HG02840 (cell line): Measurements from ENCODE around the gene FHAD1.

Experiments used
- ATAC-seq: cut with Tn5 transposase; IDR thresholded peaks from one replicate; pipeline ENCODE4 v1.9.1; 2021; ENCODE audit warnings: mild to moderate bottlenecking, moderate library complexity, moderate number of reproducible peaks; ENCODE audit not compliant: unreplicated experiment, low FRiP score

FHAD1 gene

DNA sequence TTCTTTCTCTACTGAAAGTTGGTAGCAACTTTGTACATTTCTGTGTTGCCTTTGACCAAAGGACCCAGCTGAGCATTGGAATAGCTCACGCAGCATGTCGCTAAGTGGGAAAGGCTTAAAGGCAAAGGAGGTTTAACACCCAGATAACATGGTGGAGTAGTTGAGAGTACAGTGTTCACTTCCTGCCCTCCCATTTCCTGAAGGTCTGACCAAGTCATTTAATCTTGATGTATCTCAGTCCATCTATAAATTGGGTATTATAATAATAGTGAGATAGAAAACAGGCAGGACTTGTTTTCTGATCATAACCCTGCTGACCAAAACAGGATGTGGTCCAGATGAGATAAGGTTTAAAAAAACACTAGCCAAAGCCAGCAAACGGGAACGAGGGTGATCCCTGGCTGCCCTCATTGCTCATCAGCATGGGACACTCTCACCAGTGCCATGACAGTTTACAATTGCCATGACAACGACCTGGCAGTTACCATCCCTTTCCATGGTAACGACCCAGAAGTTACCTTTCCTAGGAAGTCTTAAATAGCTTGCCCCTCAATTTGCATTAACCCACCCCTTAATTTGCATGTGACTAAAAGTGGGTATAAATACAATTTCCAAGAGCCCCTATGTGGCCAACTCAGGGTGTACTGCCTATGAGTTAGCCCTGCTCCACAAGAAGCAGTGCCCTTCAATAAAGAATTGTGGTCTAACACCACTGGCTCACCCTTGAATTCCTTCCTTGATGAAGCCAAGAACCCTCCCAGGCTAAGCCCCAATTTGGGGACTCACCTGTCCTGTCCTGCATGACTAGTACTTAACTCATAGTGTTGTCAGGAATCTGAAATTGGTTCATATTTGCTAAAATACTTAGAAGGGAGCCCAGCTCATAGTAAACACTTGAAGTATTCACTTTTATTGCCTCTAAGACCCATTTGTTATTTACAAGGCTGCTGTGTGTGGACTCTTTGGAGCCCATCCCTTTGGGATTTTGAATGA lies 28.4 kb upstream of the FHAD1 start:
- ATAC-seq: no peak

DNA sequence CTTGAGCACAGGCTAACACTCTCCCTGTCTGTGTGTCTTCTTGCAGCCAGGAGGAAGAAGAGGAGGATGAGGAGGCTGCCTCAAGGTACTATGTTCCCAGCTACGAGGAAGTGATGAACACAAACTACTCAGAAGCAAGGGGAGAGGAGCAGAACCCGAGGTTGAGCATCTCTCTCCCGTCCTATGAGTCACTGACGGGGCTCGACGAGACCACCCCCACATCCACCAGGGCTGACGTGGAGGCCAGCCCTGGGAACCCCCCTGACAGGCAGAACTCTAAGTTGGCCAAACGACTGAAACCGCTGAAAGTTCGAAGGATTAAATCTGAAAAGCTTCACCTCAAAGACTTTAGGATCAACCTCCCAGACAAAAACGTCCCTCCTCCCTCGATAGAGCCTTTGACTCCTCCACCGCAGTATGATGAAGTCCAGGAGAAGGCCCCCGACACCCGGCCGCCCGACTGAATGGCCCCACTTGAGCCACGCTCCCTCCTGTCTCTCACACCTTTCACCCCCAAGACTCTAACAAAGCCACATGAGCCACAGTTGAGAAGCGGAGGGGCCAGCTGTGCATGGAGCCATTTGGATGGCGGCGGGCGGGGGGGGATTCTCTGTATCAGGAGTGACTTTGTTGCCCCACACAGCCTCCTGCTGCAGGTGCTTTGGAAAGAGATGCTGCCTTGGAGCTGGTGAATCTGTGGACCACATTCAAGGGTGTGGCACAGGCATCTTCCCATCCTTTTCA lies 27.6 kb upstream of the FHAD1 start:
- ATAC-seq: no peak

GRCh38 chr1:15220024-15220392 lies 27.0 kb upstream of the FHAD1 start:
- ATAC-seq: no peak

DNA sequence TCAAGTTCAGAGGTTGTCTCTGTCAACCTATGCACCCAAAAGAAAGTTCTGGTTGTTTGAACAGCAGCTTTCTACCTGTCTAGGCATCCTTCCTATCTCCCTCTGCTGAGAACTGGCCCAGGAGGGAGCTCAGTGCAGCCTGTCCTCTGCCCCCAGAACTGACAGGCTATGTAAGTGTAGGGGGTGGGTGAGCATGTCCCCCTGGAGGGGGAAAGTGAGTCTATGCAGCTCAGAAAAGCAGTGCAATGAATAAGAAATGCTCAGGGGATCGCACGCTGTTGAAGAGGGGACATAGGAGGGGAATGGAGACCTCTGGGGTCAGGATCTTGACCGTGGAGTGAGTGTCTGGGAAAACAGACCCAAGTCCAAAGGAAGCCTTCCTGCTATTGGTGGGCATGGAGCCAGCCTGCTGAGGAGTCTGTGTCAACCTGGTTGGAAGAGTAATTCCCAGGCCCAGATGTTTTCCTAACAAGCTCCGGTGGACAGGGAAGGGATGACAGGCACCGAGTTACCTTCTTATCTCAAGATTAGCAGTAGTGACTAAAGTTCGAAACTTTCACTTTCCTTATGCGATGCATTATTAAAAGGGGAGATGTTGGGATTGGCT lies 26.1 kb upstream of the FHAD1 start:
- ATAC-seq: no peak

DNA sequence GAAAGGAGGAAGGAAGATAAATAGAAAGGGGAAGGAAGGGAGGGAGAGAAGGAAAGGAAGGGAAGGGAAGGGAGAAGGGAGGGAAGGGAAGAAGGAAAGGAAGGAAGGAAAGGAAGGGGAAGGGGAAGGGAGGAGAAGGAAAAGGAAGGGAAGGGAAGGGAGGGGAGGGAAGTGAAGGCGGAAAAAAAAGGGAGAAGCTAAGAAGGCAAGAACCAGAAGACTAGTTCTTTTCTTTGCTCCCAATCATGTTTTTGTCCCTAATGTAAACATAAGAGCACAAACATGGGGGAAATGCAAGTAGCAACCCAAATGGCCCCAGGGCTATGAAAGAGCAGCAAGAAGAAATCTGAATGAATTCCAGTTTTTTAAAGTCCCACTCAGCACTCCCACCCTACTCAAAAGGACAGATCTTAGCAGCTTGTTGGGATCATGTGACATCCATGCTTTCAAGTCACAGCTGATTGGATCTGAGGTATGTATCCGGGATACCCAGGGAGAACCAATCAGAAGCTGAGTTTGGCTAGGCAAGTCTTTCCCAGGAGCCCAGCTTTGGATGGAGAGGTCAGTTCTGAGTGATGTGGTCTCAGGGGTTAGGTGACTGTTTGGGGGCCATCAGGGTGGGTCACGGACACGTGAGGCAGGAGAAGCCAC lies 24.2 kb upstream of the FHAD1 start:
- ATAC-seq: no peak

GRCh38 chr1:15224259-15224869 lies 22.7 kb upstream of the FHAD1 start:
- no peak for ATAC-seq

DNA sequence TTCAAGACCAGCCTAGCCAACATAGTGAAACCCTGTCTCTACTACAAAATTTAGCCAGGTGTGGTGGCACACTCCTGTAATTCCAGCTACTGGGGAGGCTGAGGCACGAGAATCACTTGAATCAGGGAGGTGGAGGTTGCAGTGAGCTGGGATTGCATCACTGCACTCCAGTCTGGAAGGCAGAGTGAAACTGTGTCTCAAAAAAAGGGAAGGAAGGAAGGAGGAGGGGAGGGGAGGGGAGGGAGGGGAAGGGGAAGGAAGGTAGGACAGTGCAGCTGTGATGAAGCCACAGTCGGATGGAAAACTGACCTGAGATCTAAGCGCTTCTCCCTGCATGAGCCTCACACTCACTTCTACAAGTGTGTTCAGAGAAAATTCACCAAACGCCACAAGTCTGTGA lies 22.0 kb upstream of the FHAD1 start:
- no peak for ATAC-seq

DNA sequence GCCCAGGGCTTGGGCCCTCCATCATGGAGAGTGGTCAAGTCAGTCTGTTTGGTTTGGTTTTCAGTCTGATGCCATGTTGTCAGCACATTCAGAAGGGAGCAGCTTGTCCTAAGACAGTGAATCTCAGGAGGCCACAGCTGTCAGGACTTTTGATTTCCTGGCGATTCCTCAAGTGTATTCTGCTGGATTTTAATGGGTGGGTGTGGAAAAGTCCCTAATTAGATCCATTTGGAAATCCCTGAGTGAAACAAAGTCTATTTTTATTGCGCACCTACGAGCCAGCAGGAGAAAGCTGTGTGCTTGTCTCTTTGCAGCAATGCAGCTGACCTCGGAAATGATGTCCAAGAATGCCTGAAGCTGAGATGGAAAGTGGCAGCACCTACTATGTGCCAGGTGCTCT lies 21.6 kb upstream of the FHAD1 start:
- ATAC-seq: no peak

DNA sequence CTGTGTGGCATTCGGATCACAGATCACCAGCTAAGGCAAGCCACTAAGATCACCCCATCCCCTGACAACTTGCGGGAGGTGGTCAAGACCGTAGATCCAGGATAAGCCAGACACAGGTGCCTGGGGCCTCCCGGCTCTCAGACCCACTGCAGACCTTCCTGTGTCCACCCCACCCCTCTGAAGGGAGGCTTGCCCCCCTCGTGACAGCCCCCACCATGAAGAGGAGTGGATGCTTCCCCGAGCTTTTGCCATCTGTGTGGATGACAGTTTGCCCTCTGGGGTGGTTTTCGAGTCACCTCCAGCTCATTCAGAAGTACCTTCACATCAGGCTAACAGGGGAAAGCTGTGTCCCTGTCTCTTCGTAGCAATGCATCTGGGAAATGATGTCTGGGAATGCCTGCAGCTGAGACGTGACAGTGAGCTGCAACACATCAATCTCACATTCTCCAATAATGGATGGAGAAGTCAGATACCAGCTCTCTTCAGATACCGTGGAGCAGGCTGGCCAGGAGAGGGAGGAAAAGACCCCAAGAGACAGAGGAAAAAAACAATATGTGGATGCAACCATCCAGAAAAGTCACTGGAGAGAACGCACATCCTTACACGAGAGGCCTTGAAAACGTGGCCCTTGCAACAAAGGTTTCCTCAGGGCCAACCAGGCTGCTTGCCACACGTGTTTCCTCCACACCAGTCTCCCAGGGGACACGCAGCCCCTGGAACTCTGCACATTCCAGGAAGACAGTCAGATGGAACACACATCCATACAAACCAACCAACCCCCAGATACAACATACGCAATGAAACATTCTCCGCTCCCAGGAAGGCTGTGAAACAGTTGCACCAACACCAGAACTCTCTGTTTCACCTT lies 20.4 kb upstream of the FHAD1 start:
- ATAC-seq: no peak

- no peak for ATAC-seq
These were observed 17.3 kb upstream of the FHAD1 start for GRCh38 chr1:15229707-15230131.

- ATAC-seq: no peak
These were observed 15.3 kb upstream of the FHAD1 start for GRCh38 chr1:15231714-15232201.

DNA sequence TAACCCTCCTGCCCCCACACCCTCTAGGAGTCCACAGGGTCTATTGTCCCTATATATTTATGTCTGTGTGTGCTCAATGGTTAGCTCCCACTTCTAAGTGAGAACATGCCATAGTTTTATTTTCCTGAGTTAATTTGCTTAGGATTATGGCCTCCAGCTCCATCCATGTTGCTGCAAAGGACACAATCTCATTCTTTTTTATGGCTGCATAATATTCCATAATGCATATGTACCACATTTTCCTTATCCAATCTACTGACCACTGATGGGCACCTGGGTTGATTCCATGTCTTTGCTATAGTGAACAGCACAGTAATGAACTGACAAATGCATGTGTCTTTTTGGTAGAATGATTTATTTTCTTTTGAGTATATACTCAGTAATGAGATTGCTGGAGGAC lies 13.3 kb upstream of the FHAD1 start:
- no peak for ATAC-seq

GRCh38 chr1:15236321-15236721 lies 10.7 kb upstream of the FHAD1 start:
- no peak for ATAC-seq

GRCh38 chr1:15236746-15237145 lies 10.3 kb upstream of the FHAD1 start:
- no peak for ATAC-seq

GRCh38 chr1:15238789-15239188 lies 8.2 kb upstream of the FHAD1 start:
- no peak for ATAC-seq

GRCh38 chr1:15242766-15243165 lies 4.3 kb upstream of the FHAD1 start:
- ATAC-seq: no peak

DNA sequence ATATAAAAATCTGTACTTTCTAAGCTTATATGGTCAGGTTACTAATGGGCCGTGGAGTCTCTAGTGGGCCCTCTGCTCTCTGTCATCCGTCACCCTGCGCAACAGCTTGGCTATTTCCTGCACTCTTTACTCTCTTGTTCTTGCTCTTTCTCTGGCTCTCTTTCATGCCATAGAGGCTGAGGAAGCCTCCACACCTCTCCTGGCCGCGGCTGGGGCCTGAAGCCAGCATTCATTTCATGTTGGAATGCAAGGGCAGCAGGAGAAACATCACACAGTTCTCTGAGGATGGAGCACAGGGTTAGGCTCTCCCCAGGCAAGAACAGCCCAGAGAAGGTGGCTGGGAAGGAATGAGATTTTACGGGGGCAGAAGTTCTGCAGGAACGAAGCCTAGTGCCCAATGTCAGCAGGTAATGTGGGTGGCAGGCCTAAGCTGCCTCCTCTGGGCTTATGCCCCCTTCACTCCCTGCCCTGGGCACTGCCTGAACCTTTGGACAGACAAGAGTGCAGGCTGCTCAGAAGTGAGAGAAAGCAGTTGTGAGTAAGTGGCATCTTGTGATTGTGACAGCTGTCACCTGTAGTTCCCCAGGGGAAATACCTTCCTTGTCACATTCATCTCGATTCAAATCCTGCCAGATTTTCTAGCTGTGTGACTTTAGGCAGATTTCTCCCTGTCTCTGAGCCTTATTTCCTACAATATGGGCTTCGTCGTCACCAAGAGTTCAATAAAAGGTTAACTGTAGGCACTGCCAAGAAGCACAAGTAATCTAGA lies 3.6 kb upstream of the FHAD1 start:
- ATAC-seq: no peak

DNA sequence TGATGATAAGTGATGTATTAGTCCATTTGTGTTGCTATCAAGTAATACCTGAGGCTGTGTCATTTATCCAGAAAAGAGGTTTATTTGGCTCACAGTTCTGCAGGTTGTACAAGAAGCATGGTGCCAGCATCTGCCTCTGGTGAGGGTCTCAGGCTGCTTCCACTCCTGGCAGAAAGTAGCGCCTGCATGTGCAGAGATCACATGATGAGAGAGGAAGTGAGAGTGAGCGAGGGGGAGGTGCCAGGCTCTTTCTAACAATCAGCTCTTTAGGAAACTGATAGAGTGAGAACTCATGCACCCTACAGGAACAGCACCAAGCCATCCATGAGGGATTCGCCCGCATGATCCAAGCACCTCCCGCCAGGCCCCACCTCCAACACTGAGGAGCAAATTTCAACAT lies 2.2 kb upstream of the FHAD1 start:
- ATAC-seq: no peak
